Right lobe of liver (tissue), 4 donors: ENCODE measurements around the gene SMIM5.

ENCODE experiments used
- CTCF ChIP-seq, 4 donors: fragments of 200-600 bp in 3 of 4; fragments of 450-650 bp in 1 of 4; IDR thresholded peaks; one replicate each; pipeline versions ENCODE4 v1.5.1 to v1.8.0; 2016 to 2022; ENCODE audit warnings: antibody characterized with exemption in 4 of 4, mild to moderate bottlenecking in 2 of 4
- POLR2A ChIP-seq: fragments of 450-650 bp; IDR thresholded peaks from one replicate; pipeline ENCODE4 v1.6.1; 2017; ENCODE audit warnings: antibody characterized with exemption, mild to moderate bottlenecking
- donor health status: DM: no; HTN: no; CAD: no.
- donor health status: DM: no; HTN: no; CAD: no.
- donor health status: DM: no; HTN: yes; CAD: no.

- TF ChIP-seq POLR2A (no peak), CTCF (IDR thresholded peaks at IDR 0.05) (no peak)
These were observed 8.1 kb downstream of the SMIM5 start for GRCh38 chr17:75641343-75641742.
